Liver (tissue), 9 donors: ENCODE results near the gene RESF1. TPM values are rescaled to one million over a fixed set of nuclear protein-coding genes. Genes with fewer than 3 reads are reported as not detected.

Experiments
- DNase-seq: peaks from one replicate; pipeline ENCODE4 v3.0.0-alpha.2; 2017; ENCODE audit warnings: low spot score
- H3K27ac ChIP-seq, 2 donors: one replicate each; pipeline ENCODE4 v1.7.0; 2013; ENCODE audit warnings: inconsistent platforms in 2 of 2, low read length in 2 of 2, control low read depth in 1 of 2, low read depth in 1 of 2, mild to moderate bottlenecking in 1 of 2
- H3K27me3 ChIP-seq, 4 donors: one replicate each; pipeline versions ENCODE4 v1.6.1 to v1.7.0; 2013; ENCODE audit warnings: low read length in 3 of 4, inconsistent platforms in 1 of 4, mild to moderate bottlenecking in 1 of 4, moderate library complexity in 1 of 4; ENCODE audit not compliant: control insufficient read depth in 4 of 4, insufficient read depth in 4 of 4
- H3K36me3 ChIP-seq, 4 donors: one replicate each; pipeline versions ENCODE4 v1.6.1 to v1.7.0; 2013; ENCODE audit warnings: low read length in 3 of 4, mild to moderate bottlenecking in 3 of 4, low read depth in 1 of 4, moderate library complexity in 1 of 4; ENCODE audit not compliant: control insufficient read depth in 4 of 4, insufficient read depth in 3 of 4
- H3K4me1 ChIP-seq, 4 donors: one replicate each; pipeline versions ENCODE4 v1.6.1 to v1.7.0; 2013; ENCODE audit warnings: low read length in 3 of 4, mild to moderate bottlenecking in 3 of 4, moderate library complexity in 1 of 4; ENCODE audit not compliant: control insufficient read depth in 4 of 4, insufficient read depth in 4 of 4
- H3K4me3 ChIP-seq, 3 donors: one replicate each; pipeline versions ENCODE4 v1.6.1 to v1.7.0; 2013; ENCODE audit warnings: low read length in 3 of 3, control low read depth in 1 of 3, low read depth in 1 of 3, mild to moderate bottlenecking in 1 of 3
- H3K9ac ChIP-seq, 2 donors: one replicate each; pipeline ENCODE4 v1.7.0; 2013; ENCODE audit warnings: low read length in 2 of 2, mild to moderate bottlenecking in 2 of 2, moderate library complexity in 2 of 2, control low read depth in 1 of 2, low read depth in 1 of 2
- H3K9me3 ChIP-seq, 4 donors: one replicate each; pipeline versions ENCODE4 v1.6.1 to v1.7.0; 2013; ENCODE audit warnings: low read length in 3 of 4; ENCODE audit not compliant: control insufficient read depth in 4 of 4
- EGR1 ChIP-seq, 2 donors: IDR thresholded peaks; 2 replicates each; pipeline ENCODE4 v1.6.1; 2016 to 2018; ENCODE audit warnings: antibody characterized with exemption in 2 of 2, low read depth in 2 of 2
- FOXA1 ChIP-seq: IDR thresholded peaks from 2 replicates; pipeline ENCODE4 v1.6.1; 2016; ENCODE audit warnings: antibody characterized with exemption
- FOXA2 ChIP-seq: IDR thresholded peaks from 2 replicates; pipeline ENCODE4 v1.6.1; 2016; ENCODE audit warnings: antibody characterized with exemption
- GABPA ChIP-seq, 2 donors: IDR thresholded peaks in 1 of 2; conservative IDR thresholded peaks in 1 of 2; 2 replicates each; pipeline ENCODE4 v1.6.1; 2016; ENCODE audit warnings: antibody characterized with exemption in 2 of 2, mild to moderate bottlenecking in 1 of 2, moderate library complexity in 1 of 2
- HNF4A ChIP-seq, 2 donors: conservative IDR thresholded peaks; 2 replicates each; pipeline ENCODE4 v1.6.1; 2016; ENCODE audit warnings: antibody characterized with exemption in 2 of 2, mild to moderate bottlenecking in 2 of 2
- HNF4G ChIP-seq: IDR thresholded peaks from 2 replicates; pipeline ENCODE4 v1.6.1; 2016; ENCODE audit warnings: antibody characterized with exemption
- JUND ChIP-seq, 2 donors: IDR thresholded peaks; 2 replicates each; pipeline ENCODE4 v1.6.1; 2016; ENCODE audit warnings: antibody characterized with exemption in 2 of 2
- MAX ChIP-seq: IDR thresholded peaks from 2 replicates; pipeline ENCODE4 v1.6.1; 2016; ENCODE audit warnings: antibody characterized with exemption
- NR2F2 ChIP-seq: IDR thresholded peaks from 2 replicates; pipeline ENCODE4 v1.6.1; 2016; ENCODE audit warnings: antibody characterized with exemption
- RAD21 ChIP-seq, 2 donors: IDR thresholded peaks; 2 replicates each; pipeline ENCODE4 v1.6.1; 2016; ENCODE audit warnings: antibody characterized with exemption in 2 of 2, mild to moderate bottlenecking in 2 of 2
- REST ChIP-seq: IDR thresholded peaks from 2 replicates; pipeline ENCODE4 v1.6.1; 2016; ENCODE audit warnings: antibody characterized with exemption, mild to moderate bottlenecking
- RXRA ChIP-seq, 2 donors: IDR thresholded peaks; 2 replicates each; pipeline ENCODE4 v1.6.1; 2017 to 2018; ENCODE audit warnings: antibody characterized with exemption in 2 of 2, mild to moderate bottlenecking in 1 of 2
- SP1 ChIP-seq: IDR thresholded peaks from 2 replicates; pipeline ENCODE4 v1.6.1; 2018; ENCODE audit warnings: antibody characterized with exemption, mild to moderate bottlenecking
- TAF1 ChIP-seq: conservative IDR thresholded peaks from 2 replicates; pipeline ENCODE4 v1.6.1; 2016; ENCODE audit warnings: antibody characterized with exemption, mild to moderate bottlenecking
- YY1 ChIP-seq: IDR thresholded peaks from 2 replicates; pipeline ENCODE4 v1.6.1; 2016; ENCODE audit warnings: antibody characterized with exemption, mild to moderate bottlenecking
- ZBTB33 ChIP-seq: IDR thresholded peaks from 2 replicates; pipeline ENCODE4 v1.6.1; 2016; ENCODE audit warnings: antibody characterized with exemption
- WGBS: extraction: QIAGEN DNeasy Blood & Tissue Kit; methylation state at CpG from one replicate; pipeline ENCODE4 v1.1.7; 2013; 5-methylcytosine and 5-hydroxymethylcytosine counted together
- polyA plus RNA-seq, 2 donors: library from polyadenylated mRNA; stranded (reverse) in 1 of 2; unstranded in 1 of 2; fragments of 200-250 nt in 1 of 2; fragments of >200 nt in 1 of 2; fragmentation: Nextera tagmentation in 1 of 2; extraction: Ambion mirVana in 1 of 2; gene quantifications; one replicate each; pipeline versions ENCODE4 v1.2.1 to v1.2.3, GENCODE V29; 2013 to 2015
- total RNA-seq, 2 donors: library from RNA; depleted of rRNA; stranded (reverse); fragments of >200 nt; gene quantifications; one replicate each; pipeline ENCODE4 v1.2.3, GENCODE V29; 2014
- TF ChIP-seq, protein P1 (sequence below): IDR thresholded peaks from 2 replicates; pipeline ENCODE4 v1.6.1; 2016; ENCODE audit warnings: antibody characterized with exemption
- TF ChIP-seq, protein P2 (sequence below): fragments of 150-350 bp; IDR thresholded peaks from 2 replicates; pipeline ENCODE4 v1.5.1; 2017; ENCODE audit warnings: improper control_type of control experiment, low read depth, low read length; ENCODE audit not compliant: missing input control
- donor health status: healthy.
- donor health status: healthy.
- donor health status: healthy.
- donor health status: healthy.
- donor health status: healthy.

Gene RESF1
- total RNA-seq: 10 to 100 TPM; 41.4 to 69.7 TPM
- 10 to 100 TPM; 19.5 to 33.0 TPM for polyA plus RNA-seq

DNA sequence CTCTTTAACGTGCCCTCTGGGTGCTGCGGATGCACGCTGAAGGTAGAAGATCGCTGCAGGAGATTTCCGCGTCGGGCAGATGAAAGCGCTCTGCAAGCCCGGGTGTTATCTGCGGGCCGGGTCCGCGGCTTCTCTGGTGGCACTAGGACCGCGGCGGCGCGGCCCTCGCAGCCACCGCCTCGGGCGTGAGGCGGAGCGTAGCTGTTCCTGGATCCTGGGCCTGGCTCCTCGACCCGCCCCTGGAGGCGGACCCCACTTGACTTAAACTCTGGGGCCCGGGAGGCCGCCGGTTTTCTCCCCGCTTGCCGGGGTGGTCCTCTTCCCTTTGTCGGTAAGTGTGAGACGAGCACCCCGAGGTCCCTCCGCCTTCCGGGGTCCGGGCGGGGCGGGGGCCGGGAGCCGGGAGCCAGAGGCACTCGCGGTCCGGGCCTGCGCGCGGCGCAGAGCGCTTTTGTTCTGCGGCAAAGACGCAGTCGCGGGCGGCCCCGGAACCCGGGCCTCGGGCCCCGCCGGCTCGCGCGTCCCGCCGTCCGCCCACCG lies at the start of gene RESF1:
Gene RESF1 (plus strand): TSS at position 255 of the 540 bp plus-strand sequence. CDS start 21,541 bp downstream, outside the sequence.
- peak; percentile 88 for DNase-seq
- H3K9me3 ChIP-seq: no peaks in the 10 kb centered on the region
- H3K4me1 ChIP-seq: peaks cover 5 to 31% (median 17%) of the 10 kb centered on the region in 4 donors
- H3K27me3 ChIP-seq: no peaks in the 10 kb centered on the region
- under 1% methylated on average over 67 of the region's 67 CpGs for WGBS
- peaks cover 0 to 7% (median 3%) of the 10 kb centered on the region in 4 donors for H3K36me3 ChIP-seq
- H3K4me3 ChIP-seq: peak within 1 kb of the TSS; percentile 60 to 93 (median 82)
- TF ChIP-seq FOXA2 (peak; percentile 24), RXRA (IDR thresholded peaks at IDR 0.05) (peak; percentile 32 to 33), ZBTB33 (peak; percentile 21), YY1 (peak; percentile 84), REST (peak; percentile 89), TAF1 (peak; percentile 37), FOXA1 (no peak), NR2F2 (peak; percentile 28), HNF4G (no peak), HNF4A (conservative IDR thresholded peaks at IDR 0.05) (peak in 1 of 2 donors; percentile 48), JUND (IDR thresholded peaks at IDR 0.05) (peak in 1 of 2 donors; percentile 31), EGR1 (IDR thresholded peaks at IDR 0.05; ENCODE audit: low read depth in 2 of 2) (peak in 1 of 2 donors; percentile 41), MAX (peak; percentile 70), RAD21 (IDR thresholded peaks at IDR 0.05) (peak; percentile 54 to 67), GABPA (IDR thresholded peaks at IDR 0.05 in 1 of 2, conservative IDR thresholded peaks at IDR 0.05 in 1 of 2) (no peak), SP1 (peak; percentile 60)
- TF ChIP-seq, protein P1, sequence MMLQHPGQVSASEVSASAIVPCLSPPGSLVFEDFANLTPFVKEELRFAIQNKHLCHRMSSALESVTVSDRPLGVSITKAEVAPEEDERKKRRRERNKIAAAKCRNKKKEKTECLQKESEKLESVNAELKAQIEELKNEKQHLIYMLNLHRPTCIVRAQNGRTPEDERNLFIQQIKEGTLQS: no peak
- TF ChIP-seq, protein P2, sequence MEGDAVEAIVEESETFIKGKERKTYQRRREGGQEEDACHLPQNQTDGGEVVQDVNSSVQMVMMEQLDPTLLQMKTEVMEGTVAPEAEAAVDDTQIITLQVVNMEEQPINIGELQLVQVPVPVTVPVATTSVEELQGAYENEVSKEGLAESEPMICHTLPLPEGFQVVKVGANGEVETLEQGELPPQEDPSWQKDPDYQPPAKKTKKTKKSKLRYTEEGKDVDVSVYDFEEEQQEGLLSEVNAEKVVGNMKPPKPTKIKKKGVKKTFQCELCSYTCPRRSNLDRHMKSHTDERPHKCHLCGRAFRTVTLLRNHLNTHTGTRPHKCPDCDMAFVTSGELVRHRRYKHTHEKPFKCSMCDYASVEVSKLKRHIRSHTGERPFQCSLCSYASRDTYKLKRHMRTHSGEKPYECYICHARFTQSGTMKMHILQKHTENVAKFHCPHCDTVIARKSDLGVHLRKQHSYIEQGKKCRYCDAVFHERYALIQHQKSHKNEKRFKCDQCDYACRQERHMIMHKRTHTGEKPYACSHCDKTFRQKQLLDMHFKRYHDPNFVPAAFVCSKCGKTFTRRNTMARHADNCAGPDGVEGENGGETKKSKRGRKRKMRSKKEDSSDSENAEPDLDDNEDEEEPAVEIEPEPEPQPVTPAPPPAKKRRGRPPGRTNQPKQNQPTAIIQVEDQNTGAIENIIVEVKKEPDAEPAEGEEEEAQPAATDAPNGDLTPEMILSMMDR: no peak
- peak within 1 kb of the TSS; percentile 56 to 94 for H3K9ac ChIP-seq
- H3K27ac ChIP-seq: peak within 1 kb of the TSS; percentile 79 to 86
